KOPT-K1 (cell line): Measurements from ENCODE around the gene NONO.

Experiments used
- H3K27ac ChIP-seq: fragments of 200-600 bp; sonication (generic); 2 replicates; pipeline ENCODE4 v1.5.1; 2016; ENCODE audit warnings: antibody characterized with exemption, mild to moderate bottlenecking, low read depth, low read length; ENCODE audit not compliant: poor library complexity, severe bottlenecking
- H3K36me3 ChIP-seq: fragments of 200-600 bp; sonication (generic); 2 replicates; pipeline ENCODE4 v1.5.1; 2017; ENCODE audit warnings: antibody characterized with exemption, mild to moderate bottlenecking, low read length, moderate library complexity; ENCODE audit not compliant: insufficient read depth
- H3K9me3 ChIP-seq: fragments of 200-600 bp; sonication (generic); 2 replicates; pipeline ENCODE4 v1.5.1; 2017; ENCODE audit warnings: antibody characterized with exemption, low read length, mild to moderate bottlenecking; ENCODE audit not compliant: insufficient read depth, poor library complexity, severe bottlenecking

NONO gene, protein sequence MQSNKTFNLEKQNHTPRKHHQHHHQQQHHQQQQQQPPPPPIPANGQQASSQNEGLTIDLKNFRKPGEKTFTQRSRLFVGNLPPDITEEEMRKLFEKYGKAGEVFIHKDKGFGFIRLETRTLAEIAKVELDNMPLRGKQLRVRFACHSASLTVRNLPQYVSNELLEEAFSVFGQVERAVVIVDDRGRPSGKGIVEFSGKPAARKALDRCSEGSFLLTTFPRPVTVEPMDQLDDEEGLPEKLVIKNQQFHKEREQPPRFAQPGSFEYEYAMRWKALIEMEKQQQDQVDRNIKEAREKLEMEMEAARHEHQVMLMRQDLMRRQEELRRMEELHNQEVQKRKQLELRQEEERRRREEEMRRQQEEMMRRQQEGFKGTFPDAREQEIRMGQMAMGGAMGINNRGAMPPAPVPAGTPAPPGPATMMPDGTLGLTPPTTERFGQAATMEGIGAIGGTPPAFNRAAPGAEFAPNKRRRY

DNA sequence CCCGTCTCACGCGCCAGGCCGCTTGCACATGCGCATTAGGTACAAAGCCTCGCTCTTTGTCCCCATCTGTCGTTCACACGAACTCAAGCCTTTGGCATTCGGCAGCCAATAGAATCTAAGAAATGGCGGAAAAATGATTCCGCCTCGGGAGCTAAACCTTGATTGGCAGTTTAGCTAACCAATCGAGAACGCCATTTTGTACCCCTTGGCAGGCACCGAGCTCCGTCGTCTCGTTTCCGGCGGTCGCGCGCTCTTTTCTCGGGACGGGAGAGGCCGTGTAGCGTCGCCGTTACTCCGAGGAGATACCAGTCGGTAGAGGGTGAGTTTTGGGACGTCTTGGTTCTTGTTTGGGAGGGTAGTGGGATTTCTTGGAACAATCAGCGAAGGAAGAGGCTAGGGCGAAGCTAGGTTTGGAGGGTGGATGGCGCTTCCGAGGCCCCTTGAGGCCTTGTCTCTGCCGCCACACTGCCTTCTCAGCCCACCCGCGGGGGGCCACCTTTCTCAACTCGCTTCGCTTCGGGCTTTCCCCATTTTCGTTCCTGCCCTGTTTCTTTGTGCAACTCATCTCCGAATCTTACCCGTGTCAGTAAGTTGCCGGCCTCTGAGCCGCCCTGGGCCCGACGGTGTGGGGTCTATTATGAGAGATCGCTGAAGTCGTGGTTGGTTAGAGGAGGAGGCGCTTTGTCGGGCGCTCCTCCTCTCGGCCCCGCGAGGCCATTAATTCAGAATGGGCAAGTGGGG, at the start of gene NONO:
TSS of gene NONO (plus strand) at position 233 of the 741 bp plus-strand sequence. CDS start 7,003 bp downstream, outside the sequence.
- H3K36me3 ChIP-seq, result peaks cover 36% of the 10 kb centered on the region

DNA sequence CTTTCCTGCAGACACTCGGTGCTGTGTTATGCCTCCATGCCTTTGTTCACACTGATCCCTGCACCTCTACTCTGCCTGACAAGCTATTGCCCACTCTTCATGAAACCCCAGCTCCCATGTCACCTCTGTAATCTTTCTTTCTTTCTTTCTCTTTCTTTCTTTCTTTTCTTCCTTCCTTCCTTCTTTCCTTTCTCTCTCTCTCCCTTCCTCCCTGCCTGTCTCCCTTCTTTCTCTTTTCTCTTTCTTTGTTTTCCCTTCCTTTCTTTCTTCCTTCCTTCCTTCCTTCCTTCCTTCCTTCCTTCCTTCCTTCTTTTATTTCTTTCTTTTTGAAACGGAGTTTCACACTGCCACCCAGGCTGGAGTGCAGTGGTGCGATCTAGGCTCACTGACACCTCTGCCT, 48.0 kb upstream of the NONO start:
- Histone ChIP-seq H3K36me3 (peaks cover 17% of the 10 kb centered on the region), H3K27ac (no peak overlapping the region), H3K9me3 (no peaks in the 10 kb centered on the region)

More for the DNA sequence above, at the start of gene NONO:
- Histone ChIP-seq H3K27ac (peak within 1 kb of the TSS; percentile 98), H3K9me3 (no peaks in the 10 kb centered on the region)

DNA sequence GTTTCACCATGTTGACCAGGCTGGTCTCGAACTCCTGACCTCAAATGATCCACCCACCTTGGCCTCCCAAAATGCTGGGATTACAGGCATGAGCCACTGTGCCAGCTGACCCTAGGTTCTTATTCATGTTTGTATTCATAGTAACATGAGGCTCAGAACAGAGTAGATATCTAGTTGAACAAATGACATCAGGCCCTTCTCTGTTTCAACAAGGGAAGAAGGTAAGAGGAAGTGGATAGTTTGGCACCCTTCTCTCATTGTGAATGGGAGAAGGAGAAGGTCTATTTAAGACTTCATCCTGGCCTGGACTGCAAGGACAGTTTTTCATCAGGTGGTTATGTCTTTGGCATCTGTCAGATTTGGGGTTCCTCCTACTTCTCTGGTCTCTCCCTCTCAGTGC, 46.6 kb upstream of the NONO start:
- Histone ChIP-seq H3K9me3 (no peaks in the 10 kb centered on the region), H3K27ac (no peak overlapping the region), H3K36me3 (peaks cover 31% of the 10 kb centered on the region)

DNA sequence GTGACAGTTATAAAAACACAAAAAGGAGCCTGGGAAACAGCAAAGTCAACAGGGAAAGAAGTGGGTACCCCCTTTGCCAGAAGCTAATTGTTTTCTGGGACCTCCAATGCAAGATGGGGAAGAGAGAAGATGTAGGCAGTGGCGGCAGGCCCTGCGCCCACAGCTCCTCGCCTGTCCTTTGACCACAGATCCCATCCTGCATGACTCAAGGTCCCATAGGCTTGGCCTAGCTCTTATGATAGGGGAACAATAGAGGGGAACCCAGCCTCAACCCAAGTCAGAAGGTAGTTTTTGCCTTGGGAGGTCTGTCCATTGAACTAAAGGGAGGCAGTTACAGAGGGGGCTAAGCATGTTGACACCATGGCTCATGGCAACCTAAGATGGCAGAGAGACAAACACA, 43.7 kb upstream of the NONO start:
- no peak overlapping the region for H3K27ac ChIP-seq
- H3K36me3 ChIP-seq, result peaks cover 60% of the 10 kb centered on the region
- H3K9me3 ChIP-seq, result no peaks in the 10 kb centered on the region

DNA sequence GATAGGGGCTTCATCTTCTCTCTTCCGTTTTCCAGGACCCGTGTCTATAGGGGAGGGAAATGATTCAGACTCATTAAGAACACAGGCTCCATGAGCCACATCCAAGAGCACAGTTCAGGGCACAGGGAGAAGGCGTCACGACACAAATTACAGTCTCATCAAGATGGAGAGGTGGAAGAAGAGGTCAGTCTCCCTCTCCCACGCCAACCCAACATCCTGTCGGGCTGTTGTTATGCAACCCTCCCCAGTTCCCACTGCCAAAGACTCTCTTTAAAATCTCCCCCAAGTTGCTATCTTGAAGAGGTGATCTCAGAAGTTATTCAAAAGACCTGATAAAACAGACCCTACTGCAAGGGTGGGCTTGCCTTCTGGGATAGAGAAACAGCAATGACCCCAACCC, 42.1 kb upstream of the NONO start:
- H3K27ac ChIP-seq, result no peak overlapping the region
- peaks cover 75% of the 10 kb centered on the region for H3K36me3 ChIP-seq
- H3K9me3 ChIP-seq, result no peaks in the 10 kb centered on the region

DNA sequence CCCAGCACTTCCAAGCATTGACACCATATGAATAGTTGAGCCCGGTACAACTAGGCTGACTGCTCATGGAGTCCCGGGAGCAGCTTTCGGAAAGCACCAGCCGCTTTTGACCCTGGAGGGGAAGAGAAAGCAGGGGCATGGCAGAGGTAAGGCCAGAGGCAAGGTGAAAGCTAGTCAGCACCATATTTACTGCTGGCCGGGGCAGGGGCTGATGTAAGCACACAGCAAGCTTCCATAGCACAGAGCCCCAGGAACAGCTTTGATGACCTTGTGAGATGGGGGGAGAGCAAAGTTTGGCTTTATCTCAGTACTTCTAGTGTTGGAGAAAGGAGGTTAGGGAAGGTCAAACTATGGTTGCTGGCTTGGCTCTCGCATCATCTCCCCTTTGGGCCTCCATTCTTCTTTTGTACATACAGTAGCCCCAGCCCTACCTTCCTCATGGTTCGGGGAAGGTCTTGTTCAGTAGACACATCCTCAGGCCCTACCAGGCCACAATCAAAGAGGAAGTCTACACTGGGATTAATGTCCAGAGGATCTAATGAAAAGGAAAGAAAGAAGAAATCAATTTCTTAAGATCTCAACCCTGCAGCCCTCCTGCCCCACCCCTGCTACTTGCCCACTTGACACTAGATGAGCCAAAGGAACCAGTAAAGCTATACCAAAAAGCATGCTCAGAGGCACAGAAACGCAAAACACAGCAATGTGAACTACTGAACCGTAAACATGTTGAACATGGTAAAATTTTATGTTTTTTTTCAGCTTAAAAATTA, 38.9 kb upstream of the NONO start:
- peaks cover 99% of the 10 kb centered on the region for H3K36me3 ChIP-seq

DNA sequence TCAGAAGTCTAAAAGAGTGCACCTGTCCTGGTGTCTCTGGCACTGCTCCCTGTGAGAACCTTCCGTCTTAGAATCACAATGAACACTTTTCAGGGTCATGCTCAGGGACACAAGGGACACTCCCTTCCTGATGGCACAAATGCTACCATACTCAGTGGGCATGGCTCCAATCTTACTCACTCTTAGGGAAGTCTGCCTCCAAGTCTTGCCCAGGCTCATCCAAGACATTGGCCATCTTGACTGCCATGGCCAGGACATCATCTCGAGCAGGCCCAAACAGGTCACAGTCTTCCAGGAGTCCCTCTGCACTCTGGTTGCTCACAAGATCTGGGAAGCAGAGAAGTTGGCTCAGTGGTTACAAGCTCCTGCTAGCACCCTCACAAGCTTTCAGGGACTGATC, 38.3 kb upstream of the NONO start:
- H3K27ac ChIP-seq, result no peak overlapping the region
- no peaks in the 10 kb centered on the region for H3K9me3 ChIP-seq
- H3K36me3 ChIP-seq, result peaks cover 99% of the 10 kb centered on the region

More for the DNA sequence above, 38.9 kb upstream of the NONO start:
- no peak overlapping the region for H3K27ac ChIP-seq
- H3K9me3 ChIP-seq, result no peaks in the 10 kb centered on the region

DNA sequence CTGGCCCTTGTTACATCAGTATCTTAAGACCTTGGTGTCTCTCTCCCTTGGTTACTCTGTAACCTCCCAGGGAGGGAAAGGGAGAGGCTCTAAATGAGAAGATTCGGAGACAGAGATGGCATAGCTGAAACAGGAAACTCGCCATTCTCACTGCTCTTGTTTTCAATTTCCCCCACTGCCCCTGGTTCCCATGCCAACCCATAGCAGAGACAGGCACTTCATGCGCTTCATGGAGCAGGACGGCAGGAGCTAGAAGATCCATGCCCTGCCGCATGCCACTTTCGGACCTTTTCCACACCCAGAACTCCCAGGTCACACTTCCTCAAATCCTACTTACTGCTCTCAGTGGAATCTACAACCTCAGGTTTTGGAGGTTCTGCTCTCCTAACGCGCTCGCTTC, 32.6 kb upstream of the NONO start:
- Histone ChIP-seq H3K36me3 (peaks cover 53% of the 10 kb centered on the region), H3K27ac (peak overlapping the region; percentile 92), H3K9me3 (no peaks in the 10 kb centered on the region)

DNA sequence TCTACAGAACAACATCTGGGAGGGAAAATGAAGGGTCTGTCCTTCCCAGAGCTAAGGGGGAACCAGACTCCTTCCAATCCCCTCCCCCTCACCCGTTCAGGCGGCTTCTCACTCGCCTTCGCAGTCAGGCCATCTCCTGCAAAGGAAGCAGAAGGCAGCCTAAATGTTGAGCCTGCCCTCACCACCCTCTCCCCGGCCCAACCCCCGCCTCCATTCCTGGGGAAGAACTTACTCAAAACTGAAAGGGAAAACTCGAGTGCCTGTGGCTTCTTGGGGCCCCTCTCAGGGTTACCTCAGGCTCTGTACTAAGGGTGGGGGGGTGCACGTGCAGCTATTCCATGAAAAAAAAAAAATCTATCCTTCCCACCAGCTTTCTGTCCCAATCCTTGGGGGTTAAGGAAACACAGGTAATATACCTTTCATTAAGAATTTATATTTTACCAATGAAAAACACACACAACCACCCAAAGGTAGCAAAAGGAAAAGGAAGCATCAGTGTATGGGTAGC, 31.9 kb upstream of the NONO start:
- Histone ChIP-seq H3K27ac (peak overlapping the region; percentile 92), H3K9me3 (no peaks in the 10 kb centered on the region), H3K36me3 (peaks cover 47% of the 10 kb centered on the region)

DNA sequence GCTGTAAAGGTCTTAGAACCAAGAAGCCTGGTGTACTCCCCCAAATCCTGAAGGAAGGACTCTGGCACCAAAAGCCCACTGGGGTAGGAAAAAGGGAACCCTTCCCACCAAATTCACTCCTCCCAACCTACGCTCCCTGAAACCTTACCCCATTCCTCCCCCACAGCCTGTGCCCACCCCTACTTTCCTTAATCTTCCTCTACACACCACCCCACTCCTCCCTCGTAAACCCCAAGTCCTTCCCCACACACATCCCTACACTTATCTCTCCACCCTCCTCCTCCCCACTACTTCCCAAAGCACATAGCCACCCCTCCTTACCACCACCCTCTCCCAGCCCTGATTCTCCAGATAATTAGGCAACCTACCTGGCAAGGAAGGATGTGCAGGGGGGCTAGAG, 31.2 kb upstream of the NONO start:
- peak overlapping the region; percentile 92 for H3K27ac ChIP-seq
- H3K9me3 ChIP-seq, result no peaks in the 10 kb centered on the region

DNA sequence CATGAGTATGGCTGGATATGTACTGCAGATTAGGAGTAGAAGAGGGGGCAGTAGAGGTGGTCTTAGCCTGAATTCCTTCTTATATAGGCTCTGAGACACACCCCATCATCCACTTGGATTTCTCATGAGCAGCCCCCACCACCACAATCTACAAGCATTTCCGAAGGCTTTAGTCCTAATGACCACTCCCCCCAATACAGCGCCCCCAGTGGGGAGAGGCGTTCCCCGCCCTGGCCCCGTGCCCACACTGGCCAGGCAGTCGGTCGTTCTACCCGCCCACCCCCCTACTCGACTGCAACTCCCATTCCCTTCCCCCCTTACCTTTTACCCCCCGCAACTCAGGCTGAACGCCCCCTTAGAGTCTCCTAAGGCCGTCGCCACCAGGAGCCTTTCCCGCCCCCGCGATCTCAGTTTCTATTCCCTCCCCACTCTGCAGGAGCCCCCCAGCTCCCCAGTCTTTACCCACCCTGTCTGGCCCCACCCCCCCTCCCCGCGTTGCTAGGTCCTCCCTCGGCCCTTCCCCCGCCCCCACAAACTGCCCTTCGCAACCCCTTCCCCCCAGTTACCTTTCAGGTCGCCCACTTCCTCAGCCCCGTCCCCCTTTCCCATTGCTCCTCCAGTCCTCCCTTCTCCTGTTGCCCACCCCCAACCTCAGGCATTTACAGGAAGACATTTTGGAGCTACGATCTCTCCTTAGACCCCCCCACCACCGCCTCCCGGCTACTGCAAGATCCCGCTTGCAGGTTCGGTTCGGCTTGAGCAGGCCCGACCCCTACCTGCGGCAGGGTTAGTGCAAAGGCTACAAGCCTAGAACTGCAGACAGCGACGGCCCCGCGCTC, 30.0 kb upstream of the NONO start:
- peak overlapping the region; percentile 92 for H3K27ac ChIP-seq
- H3K36me3 ChIP-seq, result peaks cover 28% of the 10 kb centered on the region
- H3K9me3 ChIP-seq, result no peaks in the 10 kb centered on the region

More for the DNA sequence above, 31.2 kb upstream of the NONO start:
- peaks cover 40% of the 10 kb centered on the region for H3K36me3 ChIP-seq

DNA sequence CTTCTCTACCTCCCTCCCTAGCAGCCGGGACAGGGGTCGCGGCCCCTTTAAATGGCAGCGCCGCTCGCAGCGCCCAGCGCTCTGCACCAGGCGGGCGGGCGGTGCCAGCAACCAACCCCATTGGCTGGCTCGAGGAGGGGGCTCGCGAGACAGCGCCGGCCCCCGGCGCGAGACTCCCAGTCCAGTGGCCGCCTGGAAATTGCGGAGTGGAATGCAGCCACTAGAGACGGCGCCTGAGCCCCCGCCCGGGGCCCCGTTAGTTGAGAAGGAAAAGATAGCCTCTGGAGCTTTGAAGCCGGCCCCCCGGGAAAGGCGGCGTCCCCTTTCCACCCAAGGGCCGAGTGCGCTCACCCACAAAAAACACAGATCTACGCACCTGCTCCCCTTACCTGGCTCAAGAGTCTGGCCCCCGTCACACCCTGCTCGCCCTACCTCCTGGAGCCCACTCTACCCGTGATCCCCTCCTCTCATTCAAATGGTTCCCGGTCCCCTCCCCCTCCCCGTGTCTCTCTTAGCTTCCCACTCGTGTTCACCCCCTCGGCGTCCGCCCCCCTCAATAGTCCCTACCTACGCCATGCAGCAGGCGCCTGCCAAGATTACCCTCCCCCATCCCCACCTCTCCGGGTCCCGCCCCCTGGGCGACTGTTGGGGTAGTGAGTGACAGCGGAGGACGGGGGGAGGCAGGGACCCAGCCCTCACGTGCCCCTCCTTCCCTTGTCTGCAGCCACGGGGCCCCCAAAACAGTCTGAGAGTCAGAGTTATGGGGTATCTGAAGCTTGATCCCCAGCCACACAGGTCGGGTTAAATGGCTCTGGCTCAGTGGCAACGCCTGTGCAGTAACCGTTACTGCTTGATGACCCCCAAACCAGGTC, 29.1 kb upstream of the NONO start, which contains the start of gene ZMYM3:
TSS of gene ZMYM3 (minus strand) at position 49 of the 872 bp plus-strand sequence. CDS start 885 bp downstream, outside the sequence.
- H3K9me3 ChIP-seq, result no peaks in the 10 kb centered on the region
- H3K27ac ChIP-seq, result peak within 1 kb of the TSS; percentile 92
- peaks cover 19% of the 10 kb centered on the region for H3K36me3 ChIP-seq

DNA sequence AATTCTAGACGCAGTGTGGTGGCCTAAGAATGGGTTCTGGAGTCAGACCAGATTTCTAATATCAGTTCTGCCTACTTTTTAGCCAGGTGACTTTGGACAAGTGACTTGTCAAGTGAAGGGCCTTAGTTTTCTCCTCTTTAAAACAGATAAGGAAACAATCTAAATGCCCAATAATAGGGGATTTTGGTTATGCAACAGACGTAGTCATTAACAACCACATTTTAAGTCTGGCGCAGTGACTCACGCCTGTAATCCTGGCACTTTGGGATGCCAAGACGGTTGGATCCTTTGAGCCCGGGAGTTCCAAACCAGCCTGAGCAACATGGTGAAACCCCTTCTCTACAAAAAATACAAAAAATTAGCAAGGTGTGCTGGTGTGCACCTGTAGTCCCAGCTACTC, 27.4 kb upstream of the NONO start:
- Histone ChIP-seq H3K36me3 (peaks cover 2% of the 10 kb centered on the region; the same call in 1 of the 2 replicates), H3K27ac (peak overlapping the region; percentile 92), H3K9me3 (no peaks in the 10 kb centered on the region)
